Esophagus squamous epithelium (tissue), 4 donors: Measurements from ENCODE around the gene ANK3.

Source experiments
- POLR2A ChIP-seq, 4 donors: fragments of 450-650 bp; IDR thresholded peaks; one replicate each; pipeline ENCODE4 v1.6.1; 2017; ENCODE audit warnings: antibody characterized with exemption in 4 of 4, mild to moderate bottlenecking in 4 of 4, moderate library complexity in 3 of 4
- TF ChIP-seq, protein P1 (sequence below), 6 experiments: fragments of 450-650 bp in 4 of 6; fragments of 200-600 bp in 2 of 6; sonication (generic) in 2 of 6; IDR thresholded peaks; one replicate each; pipeline ENCODE4 v1.5.1; 2016 to 2019; ENCODE audit warnings: antibody characterized with exemption in 6 of 6, mild to moderate bottlenecking in 4 of 6, moderate library complexity in 4 of 6

DNA sequence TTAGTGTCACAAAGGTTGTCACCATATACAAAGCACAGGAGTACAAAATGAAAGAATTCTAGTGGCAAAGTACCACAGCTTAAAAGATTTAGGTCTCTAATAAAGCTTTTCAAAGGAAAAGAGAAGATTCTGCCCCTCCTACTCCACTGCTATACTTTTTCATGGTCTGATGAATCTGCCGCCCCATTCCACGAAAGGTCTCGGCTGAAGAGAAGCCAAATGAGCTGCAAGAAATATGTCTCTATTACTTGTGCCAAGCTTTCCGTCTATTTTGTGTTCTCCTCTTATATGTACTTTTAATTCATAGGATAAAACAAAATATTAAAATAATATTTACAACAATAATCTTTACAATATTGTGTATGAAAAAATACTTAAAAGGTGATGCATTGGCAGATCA is 222.6 kb downstream of the ANK3 start:
- TF ChIP-seq, protein P1, sequence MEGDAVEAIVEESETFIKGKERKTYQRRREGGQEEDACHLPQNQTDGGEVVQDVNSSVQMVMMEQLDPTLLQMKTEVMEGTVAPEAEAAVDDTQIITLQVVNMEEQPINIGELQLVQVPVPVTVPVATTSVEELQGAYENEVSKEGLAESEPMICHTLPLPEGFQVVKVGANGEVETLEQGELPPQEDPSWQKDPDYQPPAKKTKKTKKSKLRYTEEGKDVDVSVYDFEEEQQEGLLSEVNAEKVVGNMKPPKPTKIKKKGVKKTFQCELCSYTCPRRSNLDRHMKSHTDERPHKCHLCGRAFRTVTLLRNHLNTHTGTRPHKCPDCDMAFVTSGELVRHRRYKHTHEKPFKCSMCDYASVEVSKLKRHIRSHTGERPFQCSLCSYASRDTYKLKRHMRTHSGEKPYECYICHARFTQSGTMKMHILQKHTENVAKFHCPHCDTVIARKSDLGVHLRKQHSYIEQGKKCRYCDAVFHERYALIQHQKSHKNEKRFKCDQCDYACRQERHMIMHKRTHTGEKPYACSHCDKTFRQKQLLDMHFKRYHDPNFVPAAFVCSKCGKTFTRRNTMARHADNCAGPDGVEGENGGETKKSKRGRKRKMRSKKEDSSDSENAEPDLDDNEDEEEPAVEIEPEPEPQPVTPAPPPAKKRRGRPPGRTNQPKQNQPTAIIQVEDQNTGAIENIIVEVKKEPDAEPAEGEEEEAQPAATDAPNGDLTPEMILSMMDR (IDR thresholded peaks at IDR 0.05): no peak
- no peak for TF ChIP-seq POLR2A (IDR thresholded peaks at IDR 0.05)
